AG09309 (cell line): ENCODE data around the gene IKZF3.
A peak's percentile ranks its signal among the peaks of the same experiment; 100 is the strongest.

Experiments
- DNase-seq: peaks from one replicate; pipeline ENCODE4 v3.0.0-alpha.2; 2010; ENCODE audit warnings: low read depth
- H3K4me3 ChIP-seq: 2 replicates; pipeline ENCODE4 v1.5.1; 2011; ENCODE audit warnings: mild to moderate bottlenecking, low read depth, low read length, moderate library complexity; ENCODE audit not compliant: control insufficient read depth
- CTCF ChIP-seq: IDR thresholded peaks from 2 replicates; pipeline ENCODE4 v1.5.1; 2011; ENCODE audit warnings: mild to moderate bottlenecking, low read depth, low read length, inconsistent platforms; ENCODE audit not compliant: insufficient read depth, control insufficient read depth; ENCODE audit errors: missing control alignments

The IKZF3 gene

GRCh38 chr17:39736319-39737165 is 127.6 kb downstream of the IKZF3 start:
- no peak for DNase-seq
- TF ChIP-seq CTCF: no peak

GRCh38 chr17:39735882-39736281 is 128.2 kb downstream of the IKZF3 start:
- no peak overlapping the region for H3K4me3 ChIP-seq
- no peak for TF ChIP-seq CTCF
- no peak for DNase-seq

More at GRCh38 chr17:39736319-39737165, 127.6 kb downstream of the IKZF3 start:
- H3K4me3 ChIP-seq: no peak overlapping the region

DNA sequence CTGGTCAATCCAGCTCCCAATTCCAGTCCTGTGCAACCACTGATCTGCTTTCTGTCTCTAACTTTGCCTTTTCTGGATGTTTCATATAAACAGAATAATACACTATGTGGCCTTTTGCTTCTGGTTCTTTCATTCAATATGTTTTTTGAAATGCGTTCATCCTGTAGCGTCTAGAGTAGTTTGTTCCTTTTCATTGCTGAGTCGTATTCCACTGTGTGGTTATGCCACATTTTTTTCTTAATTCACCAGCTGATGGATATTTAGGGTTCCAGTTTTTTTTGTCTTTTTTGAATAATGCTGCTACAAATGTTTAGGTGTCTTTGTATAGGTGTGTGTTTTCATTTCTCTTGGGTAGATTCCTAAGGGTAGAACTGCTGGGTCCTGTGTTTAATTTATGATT is 131.5 kb downstream of the IKZF3 start:
- DNase-seq: no peak
- no peak for TF ChIP-seq CTCF
- H3K4me3 ChIP-seq: no peak overlapping the region

DNA sequence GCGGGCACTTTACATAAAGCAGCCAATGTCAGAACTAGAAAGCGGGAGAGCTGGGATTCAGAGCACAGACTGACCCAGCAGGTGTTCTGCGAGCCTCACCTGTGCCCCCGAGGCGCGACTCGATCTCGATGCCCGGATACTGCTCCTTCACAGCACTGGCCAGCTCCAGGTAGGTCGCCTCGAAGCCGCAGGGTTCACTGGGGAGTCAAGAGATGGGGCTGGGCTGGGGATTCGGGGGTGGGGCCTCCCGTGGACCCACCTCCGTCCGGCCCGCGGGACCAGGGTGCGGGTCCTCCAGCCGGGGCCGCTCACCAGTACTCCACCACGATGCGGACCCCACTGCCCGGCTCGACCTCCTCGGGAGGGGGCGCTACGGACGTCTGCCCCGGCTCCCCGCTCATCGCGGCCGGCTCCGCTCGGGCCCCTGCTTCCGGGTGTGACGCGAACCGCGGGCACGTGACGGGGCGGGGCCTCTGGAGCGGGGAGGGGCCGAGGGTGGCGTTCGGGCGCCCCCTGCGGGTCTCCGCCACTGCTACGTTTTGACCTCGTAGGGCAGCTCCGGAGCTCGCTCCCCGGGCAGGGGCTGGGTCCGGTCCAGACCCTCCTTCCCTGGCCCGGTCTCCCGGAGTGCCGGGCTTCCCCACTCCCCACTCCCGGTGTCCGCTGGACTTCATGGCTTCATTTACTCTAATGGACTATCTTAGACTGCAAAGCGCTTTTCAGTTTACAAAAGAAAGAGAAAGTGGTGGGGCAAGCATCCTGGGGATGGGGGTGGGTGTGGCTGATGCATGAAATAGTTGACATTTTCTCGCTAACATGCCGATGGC is 133.8 kb downstream of the IKZF3 start, which contains the start of gene MIEN1:
Gene MIEN1 (minus strand): TSS at position 438 of the 827 bp plus-strand sequence. CDS start 37 bp downstream, at position 401.
- DNase-seq: no peak
- peak within 1 kb of the TSS; percentile 73 for H3K4me3 ChIP-seq
- TF ChIP-seq CTCF: peak; percentile 75

DNA sequence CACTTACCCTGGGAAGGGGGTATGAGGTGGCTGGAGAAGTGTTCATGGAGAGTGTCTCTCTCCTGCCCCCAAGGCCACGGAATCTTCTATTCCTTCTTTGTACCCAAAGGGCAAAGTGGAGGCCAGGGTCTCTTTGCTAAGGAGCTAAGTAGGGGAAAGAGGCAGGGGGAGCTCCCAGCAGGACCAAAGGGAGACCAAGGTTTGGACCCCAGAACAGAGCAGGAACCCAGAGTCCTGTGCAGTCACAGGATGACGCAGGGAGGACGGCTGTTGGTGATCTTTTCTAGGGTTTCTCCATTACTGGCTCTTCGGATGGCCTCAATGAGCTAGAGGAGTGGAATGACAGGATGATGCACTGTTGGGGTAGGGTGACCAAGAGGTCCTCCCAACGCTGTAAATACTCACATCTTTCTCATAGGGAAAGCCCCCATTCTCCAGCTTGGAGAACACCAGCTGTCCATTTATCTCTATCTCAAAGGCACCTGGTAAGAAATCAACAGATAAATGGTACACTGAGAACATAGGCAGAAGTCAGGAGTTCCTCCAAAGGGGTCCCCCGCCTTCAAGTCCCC is 134.7 kb downstream of the IKZF3 start:
- no peak for TF ChIP-seq CTCF
- no peak for DNase-seq
- H3K4me3 ChIP-seq: peak overlapping the region; percentile 73

DNA sequence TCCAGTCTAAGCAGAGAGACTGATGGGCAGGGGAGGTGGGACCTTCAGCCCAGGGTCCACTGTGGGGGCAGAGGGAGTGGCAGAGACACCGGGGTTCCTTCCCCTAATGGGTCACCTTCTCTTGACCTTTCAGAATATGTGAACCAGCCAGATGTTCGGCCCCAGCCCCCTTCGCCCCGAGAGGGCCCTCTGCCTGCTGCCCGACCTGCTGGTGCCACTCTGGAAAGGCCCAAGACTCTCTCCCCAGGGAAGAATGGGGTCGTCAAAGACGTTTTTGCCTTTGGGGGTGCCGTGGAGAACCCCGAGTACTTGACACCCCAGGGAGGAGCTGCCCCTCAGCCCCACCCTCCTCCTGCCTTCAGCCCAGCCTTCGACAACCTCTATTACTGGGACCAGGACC is 136.6 kb downstream of the IKZF3 start:
- DNase-seq: no peak
- no peak overlapping the region for H3K4me3 ChIP-seq
- no peak for TF ChIP-seq CTCF
